Measurements from ENCODE around the gene SORCS2.

SORCS2 gene

GRCh38 chr4:7535094-7535493 lies 342.8 kb downstream of the SORCS2 start:
- TF ChIP-seq, protein P1, sequence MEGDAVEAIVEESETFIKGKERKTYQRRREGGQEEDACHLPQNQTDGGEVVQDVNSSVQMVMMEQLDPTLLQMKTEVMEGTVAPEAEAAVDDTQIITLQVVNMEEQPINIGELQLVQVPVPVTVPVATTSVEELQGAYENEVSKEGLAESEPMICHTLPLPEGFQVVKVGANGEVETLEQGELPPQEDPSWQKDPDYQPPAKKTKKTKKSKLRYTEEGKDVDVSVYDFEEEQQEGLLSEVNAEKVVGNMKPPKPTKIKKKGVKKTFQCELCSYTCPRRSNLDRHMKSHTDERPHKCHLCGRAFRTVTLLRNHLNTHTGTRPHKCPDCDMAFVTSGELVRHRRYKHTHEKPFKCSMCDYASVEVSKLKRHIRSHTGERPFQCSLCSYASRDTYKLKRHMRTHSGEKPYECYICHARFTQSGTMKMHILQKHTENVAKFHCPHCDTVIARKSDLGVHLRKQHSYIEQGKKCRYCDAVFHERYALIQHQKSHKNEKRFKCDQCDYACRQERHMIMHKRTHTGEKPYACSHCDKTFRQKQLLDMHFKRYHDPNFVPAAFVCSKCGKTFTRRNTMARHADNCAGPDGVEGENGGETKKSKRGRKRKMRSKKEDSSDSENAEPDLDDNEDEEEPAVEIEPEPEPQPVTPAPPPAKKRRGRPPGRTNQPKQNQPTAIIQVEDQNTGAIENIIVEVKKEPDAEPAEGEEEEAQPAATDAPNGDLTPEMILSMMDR (IDR thresholded peaks at IDR 0.05; ENCODE audit: control insufficient read depth, insufficient read depth, low read depth, low read length, missing control alignments): no peak
- no peak for DNase-seq (ENCODE audit: low read depth)
- H3K4me3 ChIP-seq (ENCODE audit: control insufficient read depth, low read depth, low read length): no peak overlapping the region

GRCh38 chr4:7535619-7536018 lies 343.3 kb downstream of the SORCS2 start:
- TF ChIP-seq, protein P1 (IDR thresholded peaks at IDR 0.05; ENCODE audit: control insufficient read depth, insufficient read depth, low read depth, low read length, missing control alignments): no peak
- DNase-seq (ENCODE audit: low read depth): no peak

DNA sequence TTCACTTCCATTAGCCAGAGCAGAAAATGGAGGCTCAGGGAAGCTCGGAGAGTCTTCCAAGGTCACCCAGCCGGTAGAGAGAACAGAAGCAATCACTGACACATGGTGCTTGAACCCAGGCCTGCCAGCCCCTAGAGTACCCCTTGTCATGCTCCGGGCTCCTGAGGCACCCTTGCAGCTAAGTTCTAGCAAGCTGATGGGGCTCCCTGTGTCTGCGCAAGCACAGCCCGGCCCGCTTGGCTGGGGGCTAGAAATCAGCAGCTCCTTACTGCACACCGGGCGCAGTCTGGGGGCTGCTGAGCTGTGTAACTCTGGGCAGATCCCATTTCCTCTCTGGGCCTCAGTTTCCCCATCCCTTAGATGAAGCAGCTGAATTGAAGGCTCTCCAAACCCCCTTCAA lies 344.5 kb downstream of the SORCS2 start:
- TF ChIP-seq, protein P1 (IDR thresholded peaks at IDR 0.05; ENCODE audit: control insufficient read depth, insufficient read depth, low read depth, low read length, missing control alignments): no peak
- no peak for DNase-seq (ENCODE audit: low read depth)
- H3K4me3 ChIP-seq (ENCODE audit: control insufficient read depth, low read depth, low read length): no peak overlapping the region

More at GRCh38 chr4:7535619-7536018, 343.3 kb downstream of the SORCS2 start:
- H3K4me3 ChIP-seq (ENCODE audit: control insufficient read depth, low read depth, low read length): no peak overlapping the region

DNA sequence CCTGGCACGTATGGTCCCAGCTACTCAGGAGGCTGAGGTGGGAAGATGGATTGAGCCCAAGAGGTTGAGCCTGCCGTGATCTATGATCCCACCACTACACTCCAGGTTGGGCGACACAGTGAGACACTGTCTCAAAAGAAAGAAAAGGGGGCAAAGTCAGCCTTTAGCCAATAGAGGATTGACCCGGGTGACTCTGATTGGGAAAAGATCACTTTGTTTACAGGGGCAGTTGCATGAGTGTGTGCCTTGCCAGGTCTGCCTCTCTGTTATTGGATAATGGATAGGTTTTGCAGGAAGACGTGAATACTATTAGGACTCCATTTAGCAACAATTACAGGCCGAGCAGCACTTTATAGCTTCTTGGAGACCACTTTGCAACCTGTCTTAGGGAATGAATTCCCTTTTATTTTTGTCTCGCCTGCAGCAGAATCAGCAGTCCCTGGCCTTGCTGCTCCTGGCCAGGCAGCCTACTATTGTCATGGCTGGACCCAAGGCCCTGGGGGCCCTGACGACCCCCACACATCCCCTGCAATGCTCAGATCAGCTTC lies 345.6 kb downstream of the SORCS2 start:
- DNase-seq (ENCODE audit: low read depth): no peak
- TF ChIP-seq, protein P1 (IDR thresholded peaks at IDR 0.05; ENCODE audit: control insufficient read depth, insufficient read depth, low read depth, low read length, missing control alignments): no peak
- H3K4me3 ChIP-seq (ENCODE audit: control insufficient read depth, low read depth, low read length): no peak overlapping the region

DNA sequence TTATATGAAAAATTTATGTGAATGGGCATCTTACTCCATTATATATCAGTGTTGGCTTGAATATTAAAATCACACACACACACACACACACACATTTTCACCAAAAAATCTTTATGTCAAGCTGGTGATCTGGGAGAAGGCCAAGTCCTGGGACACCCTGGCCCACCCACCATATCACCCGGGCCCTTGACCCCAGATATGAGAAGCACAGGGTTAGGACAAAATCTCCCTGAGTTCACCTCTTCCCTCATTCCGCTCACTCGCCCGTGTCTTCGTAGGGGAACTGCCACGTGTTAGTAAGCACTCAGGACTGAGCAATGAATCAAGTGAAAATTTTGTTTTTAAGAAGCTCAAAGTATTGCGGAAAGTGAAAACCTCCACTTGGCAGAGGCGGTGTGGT lies 346.2 kb downstream of the SORCS2 start:
- H3K4me3 ChIP-seq (ENCODE audit: control insufficient read depth, low read depth, low read length): no peak overlapping the region
- DNase-seq (ENCODE audit: low read depth): no peak
- TF ChIP-seq, protein P1 (IDR thresholded peaks at IDR 0.05; ENCODE audit: control insufficient read depth, insufficient read depth, low read depth, low read length, missing control alignments): no peak

DNA sequence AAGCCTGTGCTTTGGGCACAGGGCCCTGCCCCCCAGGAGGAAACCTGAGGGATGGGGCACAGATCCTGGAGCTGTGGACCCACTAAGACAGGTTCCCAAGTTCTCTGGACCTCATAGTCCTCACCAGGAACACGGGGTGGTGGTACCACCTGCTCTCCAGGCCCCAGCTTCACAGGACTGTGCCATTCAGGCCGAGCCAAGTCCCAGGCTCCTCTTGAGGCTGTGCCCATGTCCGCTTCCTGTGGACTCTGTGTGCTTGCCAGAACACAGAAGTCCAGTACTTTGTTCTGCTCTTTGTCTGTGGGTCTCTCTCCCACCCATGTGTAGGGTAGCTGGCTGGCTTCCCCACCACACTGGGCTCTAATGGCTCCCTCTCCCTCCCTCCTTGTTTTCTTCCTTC lies 346.8 kb downstream of the SORCS2 start:
- TF ChIP-seq, protein P1 (IDR thresholded peaks at IDR 0.05; ENCODE audit: control insufficient read depth, insufficient read depth, low read depth, low read length, missing control alignments): no peak
- no peak overlapping the region for H3K4me3 ChIP-seq (ENCODE audit: control insufficient read depth, low read depth, low read length)
- no peak for DNase-seq (ENCODE audit: low read depth)

DNA sequence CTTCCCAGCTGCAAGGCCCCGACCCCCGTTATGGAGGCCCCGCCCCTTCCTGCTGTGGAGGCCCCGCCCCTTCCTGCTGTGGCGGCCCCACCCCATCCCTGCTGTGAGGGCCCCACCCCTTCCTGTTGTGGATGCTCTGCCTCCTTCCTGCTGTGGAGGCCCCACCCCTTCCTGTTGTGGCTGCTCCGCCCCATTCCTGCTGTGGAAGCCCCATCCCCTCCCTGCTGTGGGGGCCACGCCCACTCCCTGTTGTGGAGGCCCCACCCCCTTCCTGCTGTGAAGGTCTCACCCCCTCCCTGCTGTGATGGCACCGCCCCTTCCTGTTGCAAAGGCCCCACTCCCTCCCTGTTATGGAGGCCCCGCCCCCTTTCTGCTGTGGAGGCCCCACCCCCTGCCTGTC lies 347.3 kb downstream of the SORCS2 start:
- H3K4me3 ChIP-seq (ENCODE audit: control insufficient read depth, low read depth, low read length): no peak overlapping the region
- TF ChIP-seq, protein P1 (IDR thresholded peaks at IDR 0.05; ENCODE audit: control insufficient read depth, insufficient read depth, low read depth, low read length, missing control alignments): no peak
- DNase-seq (ENCODE audit: low read depth): no peak
